Body of pancreas (tissue), 4 donors: ENCODE results near the gene INTS11. TPM values are rescaled to one million over a fixed set of nuclear protein-coding genes. Genes with fewer than 3 reads are reported as not detected.

ENCODE experiments used
- ATAC-seq: fragments of 150-250 bp; one replicate; pipeline ENCODE4 v1.9.1; 2016
- DNase-seq, 4 donors: peaks; one replicate each; pipeline ENCODE4 v3.0.0-alpha.2; 2019
- H3K27ac ChIP-seq, 4 donors: fragments of 200-600 bp; sonication (generic); 1 replicate in 3 of 4; 2 replicates in 1 of 4; pipeline versions ENCODE4 v1.5.1 to v1.6.1; 2016 to 2019; ENCODE audit warnings: mild to moderate bottlenecking in 1 of 4, mixed read lengths in 1 of 4, moderate library complexity in 1 of 4
- H3K27me3 ChIP-seq, 2 donors: fragments of 200-600 bp; sonication (generic); one replicate each; pipeline ENCODE4 v1.6.0; 2016; ENCODE audit warnings: mild to moderate bottlenecking in 1 of 2
- H3K36me3 ChIP-seq, 2 donors: fragments of 200-600 bp; sonication (generic); replicated peaks in 1 of 2; 2 replicates each; pipeline ENCODE4 v1.5.1; 2016; ENCODE audit warnings: low read depth in 2 of 2; ENCODE audit not compliant: insufficient read depth in 1 of 2
- H3K4me1 ChIP-seq: fragments of 200-600 bp; sonication (generic); one replicate; pipeline ENCODE4 v1.6.0; 2016
- H3K4me3 ChIP-seq, 2 donors: fragments of 200-600 bp; sonication (generic); 1 replicate in 1 of 2; 2 replicates in 1 of 2; pipeline ENCODE4 v1.5.1; 2016 to 2019
- H3K9me3 ChIP-seq, 3 donors: fragments of 200-600 bp; sonication (generic); 1 replicate in 2 of 3; 2 replicates in 1 of 3; pipeline ENCODE4 v1.5.1; 2016
- POLR2A ChIP-seq, 3 donors: fragments of 450-650 bp; IDR thresholded peaks; one replicate each; pipeline ENCODE4 v1.6.1; 2016; ENCODE audit warnings: antibody characterized with exemption in 3 of 3, mild to moderate bottlenecking in 2 of 3
- WGBS, 2 donors: methylation state at CpG; one replicate each; pipeline ENCODE4 v1.1.5; 2017; 5-methylcytosine and 5-hydroxymethylcytosine counted together
- intact Hi-C: fragments of 100-400 bp; cut with DNase I; formaldehyde crosslinking; loops from one replicate; pipeline ENCODE4 v1.15.1; 2023
- total RNA-seq, 2 donors: library from RNA; depleted of rRNA; stranded (reverse); fragments of >200 nt; gene quantifications; one replicate each; pipeline ENCODE4 v1.1.0, GENCODE V29; 2016
- TF ChIP-seq, protein P1 (sequence below), 7 experiments: fragments of 450-650 bp in 4 of 7; fragments of 200-600 bp in 3 of 7; sonication (generic) in 3 of 7; IDR thresholded peaks; one replicate each; pipeline ENCODE4 v1.5.1; 2016 to 2019; ENCODE audit warnings: antibody characterized with exemption in 7 of 7

Gene INTS11
- total RNA-seq, 2 donors from 2014 or later = 89.0 to 189 TPM

- no peaks in the 10 kb centered on the region for H3K9me3 ChIP-seq
- no peak overlapping the region for H3K4me3 ChIP-seq
- peaks cover 27% of the 10 kb centered on the region for H3K4me1 ChIP-seq
- ATAC-seq = no peak
- WGBS, 2 donors = 93 to 98% methylated on average over 10 to 12 of the region's 13 CpGs
- H3K27ac ChIP-seq = no peak overlapping the region
- H3K27me3 ChIP-seq = no peaks in the 10 kb centered on the region
- no peak for DNase-seq
- no peak for TF ChIP-seq POLR2A (IDR thresholded peaks at IDR 0.05)
- TF ChIP-seq, protein P1, sequence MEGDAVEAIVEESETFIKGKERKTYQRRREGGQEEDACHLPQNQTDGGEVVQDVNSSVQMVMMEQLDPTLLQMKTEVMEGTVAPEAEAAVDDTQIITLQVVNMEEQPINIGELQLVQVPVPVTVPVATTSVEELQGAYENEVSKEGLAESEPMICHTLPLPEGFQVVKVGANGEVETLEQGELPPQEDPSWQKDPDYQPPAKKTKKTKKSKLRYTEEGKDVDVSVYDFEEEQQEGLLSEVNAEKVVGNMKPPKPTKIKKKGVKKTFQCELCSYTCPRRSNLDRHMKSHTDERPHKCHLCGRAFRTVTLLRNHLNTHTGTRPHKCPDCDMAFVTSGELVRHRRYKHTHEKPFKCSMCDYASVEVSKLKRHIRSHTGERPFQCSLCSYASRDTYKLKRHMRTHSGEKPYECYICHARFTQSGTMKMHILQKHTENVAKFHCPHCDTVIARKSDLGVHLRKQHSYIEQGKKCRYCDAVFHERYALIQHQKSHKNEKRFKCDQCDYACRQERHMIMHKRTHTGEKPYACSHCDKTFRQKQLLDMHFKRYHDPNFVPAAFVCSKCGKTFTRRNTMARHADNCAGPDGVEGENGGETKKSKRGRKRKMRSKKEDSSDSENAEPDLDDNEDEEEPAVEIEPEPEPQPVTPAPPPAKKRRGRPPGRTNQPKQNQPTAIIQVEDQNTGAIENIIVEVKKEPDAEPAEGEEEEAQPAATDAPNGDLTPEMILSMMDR (IDR thresholded peaks at IDR 0.05) = no peak
- H3K36me3 ChIP-seq = peaks cover 0 to 3% of the 10 kb centered on the region in 2 donors
- intact Hi-C loops = no loop called here
Measured at GRCh38 chr1:1268284-1268682, 56.2 kb downstream of the INTS11 start.

GRCh38 chr1:1267488-1268283 lies 56.8 kb downstream of the INTS11 start:
- 92 to 95% methylated on average over 25 to 39 of the region's 39 CpGs for WGBS, 2 donors
- Histone ChIP-seq H3K27me3 (no peaks in the 10 kb centered on the region), H3K4me3 (no peak overlapping the region), H3K4me1 (peaks cover 27% of the 10 kb centered on the region), H3K36me3 (peaks cover 0 to 6% of the 10 kb centered on the region in 2 donors), H3K9me3 (no peaks in the 10 kb centered on the region), H3K27ac (no peak overlapping the region)
- no peak for TF ChIP-seq POLR2A (IDR thresholded peaks at IDR 0.05)
- DNase-seq = no peak
- intact Hi-C loops = no loop called here
- ATAC-seq = no peak

DNA sequence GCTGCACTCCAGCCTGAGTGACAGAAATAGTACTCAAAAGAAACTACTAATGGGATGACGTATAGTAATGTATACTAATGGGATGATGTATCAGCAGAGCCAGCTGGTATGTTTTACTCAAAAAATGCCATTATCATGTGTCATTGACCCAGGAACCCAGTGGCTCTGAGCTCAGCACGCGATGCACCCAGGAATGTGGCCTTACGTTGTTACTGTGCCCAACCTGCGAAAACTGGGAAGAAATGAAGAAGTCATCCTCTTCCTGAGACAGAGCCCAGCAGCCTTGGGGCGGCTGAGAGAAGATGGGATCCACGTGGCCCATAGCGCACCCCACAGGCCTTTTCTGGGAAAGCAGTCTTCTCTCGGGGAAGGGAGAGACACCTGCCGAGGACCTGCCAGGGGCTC lies 59.6 kb downstream of the INTS11 start:
- 90 to 93% methylated on average over 10 of the region's 10 CpGs for WGBS, 2 donors
- H3K4me3 ChIP-seq = no peak overlapping the region
- no peaks in the 10 kb centered on the region for H3K4me1 ChIP-seq
- no peak overlapping the region for H3K27ac ChIP-seq
- no peak for TF ChIP-seq POLR2A (IDR thresholded peaks at IDR 0.05)
- TF ChIP-seq, protein P1 (IDR thresholded peaks at IDR 0.05) = no peak
- no peak for ATAC-seq
- peaks cover 11 to 19% of the 10 kb centered on the region in 2 donors for H3K36me3 ChIP-seq
- intact Hi-C loops = no loop called here
- DNase-seq = no peak
- H3K9me3 ChIP-seq = no peaks in the 10 kb centered on the region
- no peaks in the 10 kb centered on the region for H3K27me3 ChIP-seq

DNA sequence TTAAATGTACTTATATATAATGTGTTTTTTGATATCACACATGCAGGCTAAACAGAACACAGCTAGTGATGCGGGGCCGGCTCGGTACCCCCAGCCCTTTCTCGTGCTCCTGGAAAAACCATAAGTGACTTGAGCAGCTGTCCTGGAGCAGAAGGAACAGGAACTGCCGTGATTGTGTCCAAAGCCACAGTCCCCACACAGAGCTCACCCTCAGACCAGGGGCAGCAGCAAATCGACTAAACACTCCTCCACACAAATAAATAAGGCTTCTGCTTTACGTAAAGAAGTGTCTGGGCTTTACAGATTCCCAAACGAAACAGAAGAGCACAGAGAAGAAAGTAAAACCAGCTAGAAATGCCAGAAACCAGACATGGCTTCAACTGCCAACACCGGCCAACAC lies 60.4 kb downstream of the INTS11 start:
- TF ChIP-seq, protein P1 (IDR thresholded peaks at IDR 0.05) = no peak
- TF ChIP-seq POLR2A (IDR thresholded peaks at IDR 0.05) = no peak
- Histone ChIP-seq H3K36me3 (peaks cover 11 to 22% of the 10 kb centered on the region in 2 donors), H3K27me3 (no peaks in the 10 kb centered on the region), H3K4me3 (no peak overlapping the region), H3K27ac (no peak overlapping the region), H3K9me3 (no peaks in the 10 kb centered on the region), H3K4me1 (no peaks in the 10 kb centered on the region)
- intact Hi-C loops = no loop called here
- no peak for ATAC-seq
- WGBS, 2 donors = 85 to 90% methylated on average over 9 of the region's 9 CpGs
- DNase-seq = no peak

- intact Hi-C loops = no loop called here
- Histone ChIP-seq H3K4me3 (no peak overlapping the region), H3K4me1 (no peaks in the 10 kb centered on the region), H3K36me3 (peaks cover 11 to 24% of the 10 kb centered on the region in 2 donors), H3K27me3 (no peaks in the 10 kb centered on the region), H3K9me3 (no peaks in the 10 kb centered on the region), H3K27ac (no peak overlapping the region)
- WGBS, 2 donors = 87 to 94% methylated on average over 4 to 8 of the region's 8 CpGs
- DNase-seq (no peak), ATAC-seq (no peak)
- TF ChIP-seq POLR2A (IDR thresholded peaks at IDR 0.05) = no peak
- TF ChIP-seq, protein P1 (IDR thresholded peaks at IDR 0.05) = no peak
Measured at GRCh38 chr1:1262758-1263157, 61.7 kb downstream of the INTS11 start.
